Measurements from ENCODE around the gene EFCAB12.
A peak's percentile ranks its signal among the peaks of the same experiment; 100 is the strongest.

EFCAB12 gene

GRCh38 chr3:129428376-129429079 lies at the start of gene EFCAB12:
Gene EFCAB12 (minus strand): TSS chr3:129428636. CDS start chr3:129428488, 148 bp downstream.
- DNase-seq (ENCODE audit: low read depth), result peak; percentile 92

- DNase-seq (ENCODE audit: low read depth), result no peak
These were observed 48.1 kb upstream of the EFCAB12 start for GRCh38 chr3:129476586-129476985.

GRCh38 chr3:129475863-129476262 lies 47.4 kb upstream of the EFCAB12 start:
- no peak for DNase-seq (ENCODE audit: low read depth)

GRCh38 chr3:129474984-129475804 lies 46.8 kb upstream of the EFCAB12 start:
- DNase-seq (ENCODE audit: low read depth), result peak; percentile 31

GRCh38 chr3:129473769-129474152 lies 45.3 kb upstream of the EFCAB12 start:
- DNase-seq (ENCODE audit: low read depth), result no peak

GRCh38 chr3:129473067-129473768 lies 44.8 kb upstream of the EFCAB12 start:
- no peak for DNase-seq (ENCODE audit: low read depth)

- DNase-seq (ENCODE audit: low read depth), result no peak
These were observed 42.4 kb upstream of the EFCAB12 start for GRCh38 chr3:129470861-129471260.

GRCh38 chr3:129469026-129469425 lies 40.6 kb upstream of the EFCAB12 start:
- DNase-seq (ENCODE audit: low read depth), result no peak

GRCh38 chr3:129467932-129468331 lies 39.5 kb upstream of the EFCAB12 start:
- DNase-seq (ENCODE audit: low read depth), result no peak

- DNase-seq (ENCODE audit: low read depth), result no peak
These were observed 35.3 kb upstream of the EFCAB12 start for GRCh38 chr3:129463716-129464115.

- DNase-seq (ENCODE audit: low read depth), result no peak
These were observed 34.7 kb upstream of the EFCAB12 start for GRCh38 chr3:129463094-129463493.

- no peak for DNase-seq (ENCODE audit: low read depth)
These were observed 34.0 kb upstream of the EFCAB12 start for GRCh38 chr3:129462361-129462968.

- DNase-seq (ENCODE audit: low read depth), result peak; percentile 24
These were observed 33.2 kb upstream of the EFCAB12 start for GRCh38 chr3:129461461-129462146.

GRCh38 chr3:129461022-129461421 lies 32.6 kb upstream of the EFCAB12 start:
- DNase-seq (ENCODE audit: low read depth), result peak; percentile 83

GRCh38 chr3:129460572-129460971 lies 32.1 kb upstream of the EFCAB12 start:
- no peak for DNase-seq (ENCODE audit: low read depth)

GRCh38 chr3:129460155-129460554 lies 31.7 kb upstream of the EFCAB12 start:
- DNase-seq (ENCODE audit: low read depth), result no peak

GRCh38 chr3:129453732-129454131 lies 25.3 kb upstream of the EFCAB12 start:
- DNase-seq (ENCODE audit: low read depth), result no peak

- no peak for DNase-seq (ENCODE audit: low read depth)
These were observed 21.1 kb upstream of the EFCAB12 start for GRCh38 chr3:129449279-129450115.

GRCh38 chr3:129448186-129448895 lies 19.9 kb upstream of the EFCAB12 start:
- no peak for DNase-seq (ENCODE audit: low read depth)

- no peak for DNase-seq (ENCODE audit: low read depth)
These were observed 18.5 kb upstream of the EFCAB12 start for GRCh38 chr3:129446926-129447325.
